CD4-positive, alpha-beta T cell (primary cell): ENCODE data around the gene BAIAP2. TPM values are rescaled to one million over a fixed set of nuclear protein-coding genes. Genes with fewer than 3 reads are reported as not detected.

Source experiments
- ATAC-seq: fragments of 200-7000 bp; cut with Tn5 transposase; one replicate; pipeline ENCODE4 v1.10.0; 2022; ENCODE audit warnings: mild to moderate bottlenecking; ENCODE audit not compliant: poor library complexity
- CTCF ChIA-PET: fragments of 350-600 bp; sonication (Branson Sonifier 250); formaldehyde crosslinking; loops from one replicate; lab custom pipeline; 2021; ENCODE audit warnings: antibody characterized with exemption, inconsistent platforms; lab: Charles Lee
- POLR2A ChIA-PET: fragments of 350-600 bp; sonication (Branson Sonifier 250); formaldehyde crosslinking; loops from one replicate; lab custom pipeline; 2021; ENCODE audit warnings: antibody characterized with exemption, inconsistent platforms; lab: Charles Lee
- DNase-seq, 14 experiments: peaks; one replicate each; pipeline ENCODE4 v3.0.0-alpha.2; 2013 to 2020; ENCODE audit warnings: mixed read lengths in 2 of 14
- H3K27ac ChIP-seq, 2 donors: one replicate each; pipeline versions ENCODE4 v1.5.1 to v1.7.0; 2013; ENCODE audit warnings: low read length in 2 of 2, low read depth in 1 of 2, mild to moderate bottlenecking in 1 of 2
- H3K27me3 ChIP-seq, 2 experiments: 1 replicate in 1 of 2; 2 replicates in 1 of 2; pipeline versions ENCODE4 v1.6.1 to v1.7.0; 2013; ENCODE audit warnings: low read length in 2 of 2, control low read depth in 1 of 2, mild to moderate bottlenecking in 1 of 2, moderate library complexity in 1 of 2; ENCODE audit not compliant: insufficient read depth in 2 of 2, control insufficient read depth in 1 of 2
- H3K36me3 ChIP-seq: one replicate; pipeline ENCODE4 v1.6.1; 2013; ENCODE audit warnings: low read length, control low read depth; ENCODE audit not compliant: insufficient read depth
- H3K4me1 ChIP-seq: one replicate; pipeline ENCODE4 v1.6.1; 2013; ENCODE audit warnings: low read length, control low read depth; ENCODE audit not compliant: insufficient read depth
- H3K4me3 ChIP-seq: one replicate; pipeline ENCODE4 v1.5.1; 2013; ENCODE audit warnings: mild to moderate bottlenecking, low read length, moderate library complexity
- H3K9me3 ChIP-seq, 2 experiments: 1 replicate in 1 of 2; 2 replicates in 1 of 2; pipeline versions ENCODE4 v1.6.1 to v1.7.0; 2013; ENCODE audit warnings: low read length in 2 of 2, mild to moderate bottlenecking in 2 of 2, control low read depth in 1 of 2, moderate library complexity in 1 of 2; ENCODE audit not compliant: control insufficient read depth in 1 of 2, insufficient read depth in 1 of 2
- H3K27ac Mint-ChIP-seq: one replicate; pipeline ENCODE4 v1.8.0; 2020; ENCODE audit warnings: mixed read lengths
- H3K27me3 Mint-ChIP-seq: one replicate; pipeline ENCODE4 v1.8.0; 2021; ENCODE audit warnings: mixed read lengths
- H3K36me3 Mint-ChIP-seq: one replicate; pipeline ENCODE4 v1.8.0; 2021; ENCODE audit warnings: low read depth, mixed read lengths
- H3K4me1 Mint-ChIP-seq: one replicate; pipeline ENCODE4 v1.8.0; 2021; ENCODE audit warnings: low read depth, mixed read lengths
- H3K4me3 Mint-ChIP-seq: one replicate; pipeline ENCODE4 v1.8.0; 2020; ENCODE audit warnings: mild to moderate bottlenecking, mixed read lengths
- H3K9me3 Mint-ChIP-seq: one replicate; pipeline ENCODE4 v1.8.0; 2020; ENCODE audit warnings: mixed read lengths
- CTCF ChIP-seq: fragments of 200-600 bp; IDR thresholded peaks from one replicate; pipeline ENCODE4 v1.8.0; 2022; ENCODE audit warnings: antibody characterized with exemption, mild to moderate bottlenecking
- intact Hi-C, 2 experiments: fragments of 100-400 bp; cut with DNase I in 1 of 2; cut with micrococcal nuclease in 1 of 2; formaldehyde crosslinking; loops; one replicate each; pipeline versions ENCODE4 v1.15.1 to v1.9.0; 2023 to 2025; cut with DNase I, micrococcal nuclease
- total RNA-seq, 174 experiments: library from RNA in 2 of 174; stranded (reverse) in 2 of 174; gene quantifications; one replicate each; pipeline ENCODE4 v1.2.3 and lab custom pipeline; 2021 to 2026

BAIAP2 gene
- total RNA-seq, 2 experiments from 2014 or later: 4.2 to 4.9 TPM

- POLR2A ChIA-PET: no interaction called here
- H3K27me3 Mint-ChIP-seq: no peaks in the 10 kb centered on the region
Measured at GRCh38 chr17:81066771-81067315, 31.9 kb downstream of the BAIAP2 start.

GRCh38 chr17:81067391-81067811, 32.5 kb downstream of the BAIAP2 start:
- Mint-ChIP-seq H3K4me3 (no peak overlapping the region), H3K4me1 (no peaks in the 10 kb centered on the region), H3K9me3 (no peaks in the 10 kb centered on the region), H3K27ac (no peak overlapping the region), H3K27me3 (no peaks in the 10 kb centered on the region), H3K36me3 (no peaks in the 10 kb centered on the region)
- H3K4me3 ChIP-seq: no peak overlapping the region
- H3K36me3 ChIP-seq: no peaks in the 10 kb centered on the region
- peaks cover 7% of the 10 kb centered on the region for H3K4me1 ChIP-seq
- H3K27ac ChIP-seq: no peak overlapping the region
- DNase-seq (no peak), ATAC-seq (no peak)
- POLR2A ChIA-PET: no interaction called here
- no peak for TF ChIP-seq CTCF
- intact Hi-C loops: no loop called here
- H3K9me3 ChIP-seq: no peaks in the 10 kb centered on the region
- no peaks in the 10 kb centered on the region for H3K27me3 ChIP-seq
- CTCF ChIA-PET: no interaction called here

More at GRCh38 chr17:81066771-81067315, 31.9 kb downstream of the BAIAP2 start:
- DNase-seq (no peak), ATAC-seq (no peak)
- no peak for TF ChIP-seq CTCF
- H3K4me1 ChIP-seq: peaks cover 7% of the 10 kb centered on the region
- no peak overlapping the region for H3K4me3 ChIP-seq
- H3K4me1 Mint-ChIP-seq: no peaks in the 10 kb centered on the region
- CTCF ChIA-PET: no interaction called here
- H3K36me3 ChIP-seq: no peaks in the 10 kb centered on the region
- no peak overlapping the region for H3K27ac Mint-ChIP-seq
- intact Hi-C loops: no loop called here
- no peaks in the 10 kb centered on the region for H3K9me3 ChIP-seq
- no peak overlapping the region for H3K4me3 Mint-ChIP-seq
- H3K36me3 Mint-ChIP-seq: no peaks in the 10 kb centered on the region
- no peaks in the 10 kb centered on the region for H3K27me3 ChIP-seq
- no peaks in the 10 kb centered on the region for H3K9me3 Mint-ChIP-seq
- no peak overlapping the region for H3K27ac ChIP-seq

- intact Hi-C loops: no loop called here
- H3K27me3 Mint-ChIP-seq: no peaks in the 10 kb centered on the region
- POLR2A ChIA-PET: no interaction called here
Measured at GRCh38 chr17:81068411-81069134, 33.6 kb downstream of the BAIAP2 start.

More at GRCh38 chr17:81068411-81069134, 33.6 kb downstream of the BAIAP2 start:
- Mint-ChIP-seq H3K36me3 (no peaks in the 10 kb centered on the region), H3K4me1 (no peaks in the 10 kb centered on the region), H3K9me3 (no peaks in the 10 kb centered on the region), H3K27ac (no peak overlapping the region), H3K4me3 (no peak overlapping the region)
- peaks cover 4% of the 10 kb centered on the region for H3K4me1 ChIP-seq
- no peak overlapping the region for H3K4me3 ChIP-seq
- no peak for DNase-seq
- no peaks in the 10 kb centered on the region for H3K27me3 ChIP-seq
- no peaks in the 10 kb centered on the region for H3K36me3 ChIP-seq
- no peaks in the 10 kb centered on the region for H3K9me3 ChIP-seq
- CTCF ChIA-PET: interaction anchor here (0.6 kb wide), 1 partner anchor 553 kb away, joined by 4 read pairs; no protein-coding TSS in a partner anchor
- ATAC-seq: no peak
- no peak for TF ChIP-seq CTCF
- H3K27ac ChIP-seq: no peak overlapping the region
